Fibroblast of villous mesenchyme (primary cell): ENCODE results near the gene NR6A1. TPM values are rescaled to one million over a fixed set of nuclear protein-coding genes. Genes with fewer than 3 reads are reported as not detected.

Experiments
- DNase-seq: peaks from one replicate; pipeline ENCODE4 v3.0.0-alpha.2; 2010; ENCODE audit warnings: low read depth
- H3K4me3 ChIP-seq: 2 replicates; pipeline ENCODE4 v1.5.1; 2011; ENCODE audit warnings: low read depth, mild to moderate bottlenecking, low read length
- total RNA-seq: library from RNA; depleted of rRNA; stranded (reverse); fragments of >200 nt; gene quantifications from 2 replicates; pipeline ENCODE4 v1.2.3, GENCODE V29; 2012
- TF ChIP-seq, protein P1 (sequence below): IDR thresholded peaks from 2 replicates; pipeline ENCODE4 v1.5.1; 2012; ENCODE audit warnings: low read depth, mild to moderate bottlenecking, low read length; ENCODE audit not compliant: insufficient read depth

NR6A1 gene
- total RNA-seq, 1 donor = under 0.01 TPM

DNA sequence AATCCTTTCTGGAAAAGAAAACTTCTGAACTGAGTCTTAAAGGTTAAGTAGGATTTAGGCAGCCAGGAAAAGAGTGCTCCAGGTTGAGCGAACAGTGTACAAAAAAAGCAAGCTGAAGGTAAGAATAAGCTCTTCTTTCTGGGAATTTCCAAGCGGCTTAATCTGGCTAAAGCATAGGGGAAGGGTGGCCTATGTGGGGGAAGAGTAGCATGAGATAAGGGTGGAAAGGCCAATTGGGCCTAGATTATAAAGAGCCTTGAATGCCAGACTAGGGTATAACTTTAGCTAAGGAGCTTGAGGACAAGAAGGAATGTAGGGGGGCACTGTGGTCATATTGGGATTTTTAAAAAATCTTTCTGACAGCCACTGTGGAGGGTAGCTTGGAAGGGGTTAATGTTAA, 226.6 kb downstream of the NR6A1 start:
- H3K4me3 ChIP-seq = no peak overlapping the region
- no peak for DNase-seq
- TF ChIP-seq, protein P1, sequence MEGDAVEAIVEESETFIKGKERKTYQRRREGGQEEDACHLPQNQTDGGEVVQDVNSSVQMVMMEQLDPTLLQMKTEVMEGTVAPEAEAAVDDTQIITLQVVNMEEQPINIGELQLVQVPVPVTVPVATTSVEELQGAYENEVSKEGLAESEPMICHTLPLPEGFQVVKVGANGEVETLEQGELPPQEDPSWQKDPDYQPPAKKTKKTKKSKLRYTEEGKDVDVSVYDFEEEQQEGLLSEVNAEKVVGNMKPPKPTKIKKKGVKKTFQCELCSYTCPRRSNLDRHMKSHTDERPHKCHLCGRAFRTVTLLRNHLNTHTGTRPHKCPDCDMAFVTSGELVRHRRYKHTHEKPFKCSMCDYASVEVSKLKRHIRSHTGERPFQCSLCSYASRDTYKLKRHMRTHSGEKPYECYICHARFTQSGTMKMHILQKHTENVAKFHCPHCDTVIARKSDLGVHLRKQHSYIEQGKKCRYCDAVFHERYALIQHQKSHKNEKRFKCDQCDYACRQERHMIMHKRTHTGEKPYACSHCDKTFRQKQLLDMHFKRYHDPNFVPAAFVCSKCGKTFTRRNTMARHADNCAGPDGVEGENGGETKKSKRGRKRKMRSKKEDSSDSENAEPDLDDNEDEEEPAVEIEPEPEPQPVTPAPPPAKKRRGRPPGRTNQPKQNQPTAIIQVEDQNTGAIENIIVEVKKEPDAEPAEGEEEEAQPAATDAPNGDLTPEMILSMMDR = no peak

DNA sequence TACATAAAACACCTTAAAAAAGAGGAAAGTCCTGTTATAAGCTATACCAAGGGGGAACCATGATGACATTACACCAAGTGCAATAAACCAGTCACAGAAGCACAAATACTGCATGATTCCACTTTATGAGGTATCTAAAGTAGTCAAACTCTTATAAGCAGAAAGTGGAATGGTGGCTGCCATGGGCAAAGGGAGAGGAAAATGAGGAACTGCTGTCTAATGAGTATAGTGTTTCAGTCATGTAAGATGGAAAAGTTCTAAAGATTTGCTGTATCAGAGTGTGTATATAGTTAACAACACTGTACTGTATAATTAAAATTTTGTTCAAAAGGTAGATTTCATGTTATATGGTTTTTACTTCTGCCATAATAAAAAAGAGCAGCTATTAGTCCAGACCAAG, 229.3 kb downstream of the NR6A1 start:
- TF ChIP-seq, protein P1 = no peak
- no peak overlapping the region for H3K4me3 ChIP-seq
- DNase-seq = no peak

DNA sequence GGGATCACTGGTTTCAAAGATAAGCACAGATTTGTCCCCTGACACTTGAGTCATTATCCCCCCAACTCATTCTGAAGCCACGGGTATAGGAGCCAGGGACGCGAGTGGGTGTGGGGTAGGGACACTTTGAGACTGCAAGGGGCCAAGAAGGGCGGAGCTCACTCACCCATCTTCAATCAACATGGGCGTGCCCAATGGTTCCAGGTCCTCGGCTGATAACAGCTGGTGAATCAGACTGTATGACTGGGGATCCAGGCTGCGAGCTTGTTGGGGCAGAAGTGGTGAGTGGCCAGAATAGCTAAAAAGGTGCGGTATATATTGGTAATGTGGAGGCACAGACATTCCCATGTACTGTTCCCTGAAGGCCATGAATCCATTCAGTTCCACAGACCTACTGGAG, 233.2 kb downstream of the NR6A1 start:
- no peak overlapping the region for H3K4me3 ChIP-seq
- TF ChIP-seq, protein P1 = no peak
- no peak for DNase-seq

DNA sequence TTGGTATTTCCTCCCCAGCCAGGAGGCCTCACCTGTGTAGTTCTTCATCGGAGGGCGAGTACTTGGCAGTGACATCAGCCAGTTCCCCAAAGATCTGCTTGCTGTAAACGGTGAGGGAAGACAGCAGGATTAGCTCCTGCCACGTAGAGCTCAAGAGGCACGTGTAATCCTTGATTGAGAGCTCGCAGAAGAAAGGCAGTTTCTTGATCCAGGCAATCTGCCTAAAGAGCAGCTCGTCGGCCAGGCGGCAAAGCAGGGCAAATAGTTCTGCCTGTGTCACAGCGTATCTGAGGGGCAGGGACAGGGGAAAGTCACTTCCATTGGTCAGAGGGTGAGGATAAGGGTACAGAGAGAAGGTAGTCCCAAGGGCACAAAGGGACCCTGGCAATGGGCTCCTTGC, 235.3 kb downstream of the NR6A1 start:
- DNase-seq = no peak
- TF ChIP-seq, protein P1 = no peak
- H3K4me3 ChIP-seq = no peak overlapping the region

DNA sequence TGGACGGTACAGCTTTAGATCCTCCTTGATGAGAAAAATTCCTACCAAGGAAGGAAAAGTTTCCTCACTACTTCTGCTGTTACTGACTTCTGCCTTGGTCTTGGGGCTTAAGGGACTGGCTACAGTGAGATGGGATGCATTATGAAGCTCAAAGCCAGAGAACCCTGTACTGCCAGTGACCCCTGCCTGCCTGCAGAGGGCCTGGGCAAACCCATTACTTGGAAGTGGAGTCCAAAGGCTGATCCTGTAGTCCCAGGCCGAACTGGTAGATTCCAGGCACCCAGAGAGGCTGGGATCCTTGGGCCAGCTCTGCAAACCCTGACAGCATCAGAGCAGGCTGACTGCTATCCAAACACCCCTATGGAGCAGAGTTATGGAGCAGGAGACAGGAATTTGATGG, 238.2 kb downstream of the NR6A1 start:
- no peak overlapping the region for H3K4me3 ChIP-seq
- TF ChIP-seq, protein P1 = no peak
- no peak for DNase-seq

DNA sequence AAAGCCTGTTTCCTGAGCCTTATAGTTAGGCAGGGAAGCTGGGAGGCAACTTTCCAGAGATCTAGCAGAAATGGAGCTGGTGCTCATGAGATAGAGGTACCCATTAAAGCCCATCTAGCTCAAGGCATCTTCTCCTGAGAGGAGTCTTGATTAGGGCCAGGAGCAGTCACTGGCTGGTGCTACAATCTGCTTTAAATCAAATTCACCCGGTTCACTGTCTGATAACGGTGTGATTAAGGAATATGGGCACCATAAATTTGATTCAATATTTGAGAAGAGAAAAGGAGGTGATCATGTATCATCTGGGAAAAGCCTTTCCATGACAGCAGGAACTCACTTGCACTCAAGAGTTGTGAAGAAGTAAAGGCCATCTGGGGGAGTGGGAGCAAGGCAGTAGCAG, 240.0 kb downstream of the NR6A1 start:
- TF ChIP-seq, protein P1 = no peak
- no peak for DNase-seq
- H3K4me3 ChIP-seq = no peak overlapping the region

DNA sequence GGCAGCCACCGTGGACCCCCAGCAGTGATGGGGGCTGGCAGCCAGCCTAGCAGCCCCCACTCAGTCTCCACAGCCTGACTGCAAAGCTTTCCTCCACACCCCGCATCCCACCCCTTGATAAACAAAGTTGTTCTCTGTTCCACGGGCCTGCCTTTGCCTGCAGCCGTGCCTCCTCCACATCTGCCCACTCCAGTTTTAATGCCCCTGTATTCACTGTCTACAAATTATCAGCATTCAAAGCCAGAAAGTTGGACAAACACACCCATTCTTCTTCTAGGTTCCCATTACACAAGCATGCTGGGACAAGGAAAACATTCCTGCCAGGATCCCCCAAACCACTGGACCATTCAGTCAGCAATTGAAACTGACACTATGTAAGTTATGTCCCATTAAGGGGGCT, 240.9 kb downstream of the NR6A1 start:
- no peak overlapping the region for H3K4me3 ChIP-seq
- TF ChIP-seq, protein P1 = no peak
- no peak for DNase-seq
